Trophoblast cell (in vitro differentiated cells and primary cell): ENCODE data around the gene WDR38.

ENCODE experiments used
- DNase-seq, 2 donors: peaks; one replicate each; pipeline ENCODE4 v3.0.0-alpha.2; 2016
- H2AFZ ChIP-seq: 2 replicates; pipeline ENCODE4 v1.6.1; 2013; ENCODE audit warnings: low read length, moderate library complexity, mild to moderate bottlenecking; ENCODE audit not compliant: insufficient read depth, poor library complexity
- H2AK5ac ChIP-seq: 2 replicates; pipeline ENCODE4 v1.6.1; 2013; ENCODE audit warnings: mild to moderate bottlenecking, low read length
- H2BK120ac ChIP-seq: 2 replicates; pipeline ENCODE4 v1.6.1; 2013; ENCODE audit warnings: low read length, mild to moderate bottlenecking, moderate library complexity; ENCODE audit not compliant: insufficient read depth, poor library complexity
- H2BK12ac ChIP-seq: 2 replicates; pipeline ENCODE4 v1.6.1; 2013; ENCODE audit warnings: mild to moderate bottlenecking, low read length, moderate library complexity
- H2BK5ac ChIP-seq: 2 replicates; pipeline ENCODE4 v1.6.1; 2013; ENCODE audit warnings: low read length, low read depth, moderate library complexity, mild to moderate bottlenecking; ENCODE audit not compliant: poor library complexity
- H3K14ac ChIP-seq: 2 replicates; pipeline ENCODE4 v1.6.1; 2013; ENCODE audit warnings: mild to moderate bottlenecking, low read length
- H3K18ac ChIP-seq: 2 replicates; pipeline ENCODE4 v1.6.1; 2013; ENCODE audit warnings: mild to moderate bottlenecking, low read length
- H3K23ac ChIP-seq: 2 replicates; pipeline ENCODE4 v1.6.1; 2013; ENCODE audit warnings: low read length
- H3K27ac ChIP-seq: 2 replicates; pipeline ENCODE4 v1.5.1; 2013; ENCODE audit warnings: low read depth, mild to moderate bottlenecking, inconsistent platforms, low read length, moderate library complexity
- H3K27me3 ChIP-seq: 2 replicates; pipeline ENCODE4 v1.6.1; 2013; ENCODE audit warnings: inconsistent platforms, mild to moderate bottlenecking, low read length, moderate library complexity; ENCODE audit not compliant: insufficient read depth
- H3K36me3 ChIP-seq, 2 experiments: 1 replicate in 1 of 2; 2 replicates in 1 of 2; pipeline ENCODE4 v1.6.1; 2013; ENCODE audit warnings: low read length in 2 of 2, mild to moderate bottlenecking in 2 of 2, moderate library complexity in 1 of 2; ENCODE audit not compliant: insufficient read depth in 2 of 2, control insufficient read depth in 1 of 2
- H3K4ac ChIP-seq: 2 replicates; pipeline ENCODE4 v1.6.1; 2013; ENCODE audit warnings: low read depth, mild to moderate bottlenecking, low read length, moderate library complexity
- H3K4me1 ChIP-seq, 2 experiments: 1 replicate in 1 of 2; 2 replicates in 1 of 2; pipeline ENCODE4 v1.6.1; 2013; ENCODE audit warnings: low read length in 2 of 2, mild to moderate bottlenecking in 2 of 2, moderate library complexity in 1 of 2; ENCODE audit not compliant: insufficient read depth in 2 of 2, control insufficient read depth in 1 of 2
- H3K4me2 ChIP-seq: 2 replicates; pipeline ENCODE4 v1.6.1; 2013; ENCODE audit warnings: inconsistent platforms, mild to moderate bottlenecking, low read length, moderate library complexity
- H3K4me3 ChIP-seq: 2 replicates; pipeline ENCODE4 v1.5.1; 2013; ENCODE audit warnings: mild to moderate bottlenecking, low read depth, low read length, inconsistent platforms
- H3K79me1 ChIP-seq: one replicate; pipeline ENCODE4 v1.6.1; 2013; ENCODE audit warnings: low read length
- H3K79me2 ChIP-seq: 2 replicates; pipeline ENCODE4 v1.6.1; 2013; ENCODE audit warnings: low read length, mild to moderate bottlenecking; ENCODE audit not compliant: control insufficient read depth, insufficient read depth, poor library complexity
- H3K9ac ChIP-seq: 2 replicates; pipeline ENCODE4 v1.6.1; 2013; ENCODE audit warnings: mild to moderate bottlenecking, low read length
- H3K9me3 ChIP-seq: 2 replicates; pipeline ENCODE4 v1.6.1; 2013; ENCODE audit warnings: low read depth, mild to moderate bottlenecking, control low read depth, inconsistent platforms, low read length; ENCODE audit not compliant: insufficient read depth
- H4K12ac ChIP-seq: 2 replicates; pipeline ENCODE4 v1.6.1; 2013; ENCODE audit warnings: low read depth, mild to moderate bottlenecking, low read length, moderate library complexity
- H4K8ac ChIP-seq: 2 replicates; pipeline ENCODE4 v1.6.1; 2013; ENCODE audit warnings: low read depth, mild to moderate bottlenecking, low read length, moderate library complexity
- H4K91ac ChIP-seq: one replicate; pipeline ENCODE4 v1.6.1; 2013; ENCODE audit warnings: low read depth, mild to moderate bottlenecking, low read length, moderate library complexity
- WGBS: extraction: QIAGEN DNeasy Blood & Tissue Kit; methylation state at CpG from one replicate; pipeline ENCODE4 v1.1.7; 2013; ENCODE audit warnings: missing lambda C conversion rate; ENCODE audit not compliant: insufficient read length, insufficient coverage; ENCODE audit errors: extremely low coverage; 5-methylcytosine and 5-hydroxymethylcytosine counted together

Gene WDR38

DNA sequence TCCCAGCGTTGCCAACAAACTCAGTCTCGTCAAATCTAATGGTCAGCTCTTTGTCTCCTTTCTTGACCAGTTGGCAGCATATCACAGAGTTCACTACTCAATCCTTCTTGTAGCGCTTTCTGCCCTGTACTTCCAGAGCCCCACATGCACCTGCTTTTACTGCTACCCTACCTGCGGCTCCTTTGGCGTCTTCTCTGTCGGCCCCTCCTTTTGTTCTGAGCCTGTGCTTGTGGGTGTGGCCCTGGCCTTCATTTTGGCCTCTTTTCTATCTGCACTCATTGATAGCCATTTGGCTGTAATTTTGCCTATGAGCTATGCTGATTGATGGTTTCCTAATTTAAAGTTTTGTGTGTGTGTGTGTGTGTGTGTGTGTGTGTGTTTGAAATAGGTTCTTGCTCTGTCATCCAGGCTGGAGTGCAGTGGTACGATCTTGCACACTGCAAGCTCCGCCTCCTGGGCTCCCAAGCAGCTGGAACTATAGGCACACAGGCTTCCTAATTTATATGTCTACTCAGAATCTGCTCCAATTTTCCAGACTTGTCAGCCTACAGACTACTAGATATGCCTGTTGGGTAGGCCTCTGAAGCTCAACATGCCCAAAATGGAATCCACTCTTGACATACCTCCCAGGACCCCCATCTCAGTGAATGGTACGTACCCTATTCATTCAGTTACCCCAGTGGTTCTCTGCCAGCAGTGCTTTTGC, 40.9 kb downstream of the WDR38 start:
- Histone ChIP-seq H3K18ac (no peak overlapping the region), H3K23ac (no peak overlapping the region), H2AK5ac (no peak overlapping the region), H2BK120ac (no peak overlapping the region), H3K9ac (no peak overlapping the region), H3K4me2 (no peak overlapping the region), H4K91ac (no peak overlapping the region), H4K8ac (no peak overlapping the region), H3K79me2 (no peaks in the 10 kb centered on the region), H2BK5ac (no peak overlapping the region), H3K27ac (no peak overlapping the region), H2BK12ac (no peak overlapping the region), H4K12ac (no peak overlapping the region), H3K27me3 (no peaks in the 10 kb centered on the region), H3K9me3 (peaks cover 2% of the 10 kb centered on the region), H3K14ac (no peak overlapping the region), H3K4me1 (no peaks in the 10 kb centered on the region), H3K79me1 (no peaks in the 10 kb centered on the region), H2AFZ (no peak overlapping the region), H3K36me3 (peaks cover 19 to 34% of the 10 kb centered on the region in 2 experiments), H3K4ac (no peak overlapping the region), H3K4me3 (no peak overlapping the region)
- WGBS: no CpG with 5 or more reads among the region's 9 CpGs
- no peak for DNase-seq

DNA sequence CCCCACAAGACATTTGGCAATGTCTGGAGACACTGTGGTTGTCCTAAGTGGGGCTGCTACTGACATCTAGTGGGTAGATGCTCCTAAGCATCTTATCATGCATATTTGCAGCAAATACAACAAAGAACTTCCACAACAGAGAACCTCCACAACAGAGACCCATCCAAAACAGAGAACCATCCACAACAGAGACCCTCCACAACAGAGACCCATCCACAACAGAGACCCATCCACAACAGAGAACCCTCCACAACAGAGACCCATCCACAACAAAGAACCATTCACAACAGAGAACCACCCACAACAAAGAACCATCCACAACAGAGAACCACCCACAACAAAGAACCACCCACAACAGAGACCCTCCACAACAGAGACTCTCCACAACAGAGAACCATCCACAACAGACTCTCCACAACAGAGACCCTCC, 41.5 kb downstream of the WDR38 start:
- no peak overlapping the region for H3K9ac ChIP-seq
- no peak overlapping the region for H3K4me2 ChIP-seq
- no peak overlapping the region for H3K18ac ChIP-seq
- H2BK120ac ChIP-seq: no peak overlapping the region
- no peaks in the 10 kb centered on the region for H3K4me1 ChIP-seq
- H2BK5ac ChIP-seq: no peak overlapping the region
- H3K9me3 ChIP-seq: peaks cover 2% of the 10 kb centered on the region
- H4K8ac ChIP-seq: peak overlapping the region; percentile 33
- H2AFZ ChIP-seq: no peak overlapping the region
- no peaks in the 10 kb centered on the region for H3K27me3 ChIP-seq
- H4K12ac ChIP-seq: no peak overlapping the region
- H2AK5ac ChIP-seq: no peak overlapping the region
- H3K79me1 ChIP-seq: no peaks in the 10 kb centered on the region
- no peak overlapping the region for H3K4me3 ChIP-seq
- H3K4ac ChIP-seq: no peak overlapping the region
- H3K23ac ChIP-seq: no peak overlapping the region
- H3K36me3 ChIP-seq: peaks cover 20 to 35% of the 10 kb centered on the region in 2 experiments
- H2BK12ac ChIP-seq: no peak overlapping the region
- no peak overlapping the region for H3K14ac ChIP-seq
- no peak overlapping the region for H3K27ac ChIP-seq
- DNase-seq: peak in 1 of 2 donors; percentile 12
- no peaks in the 10 kb centered on the region for H3K79me2 ChIP-seq
- no peak overlapping the region for H4K91ac ChIP-seq

DNA sequence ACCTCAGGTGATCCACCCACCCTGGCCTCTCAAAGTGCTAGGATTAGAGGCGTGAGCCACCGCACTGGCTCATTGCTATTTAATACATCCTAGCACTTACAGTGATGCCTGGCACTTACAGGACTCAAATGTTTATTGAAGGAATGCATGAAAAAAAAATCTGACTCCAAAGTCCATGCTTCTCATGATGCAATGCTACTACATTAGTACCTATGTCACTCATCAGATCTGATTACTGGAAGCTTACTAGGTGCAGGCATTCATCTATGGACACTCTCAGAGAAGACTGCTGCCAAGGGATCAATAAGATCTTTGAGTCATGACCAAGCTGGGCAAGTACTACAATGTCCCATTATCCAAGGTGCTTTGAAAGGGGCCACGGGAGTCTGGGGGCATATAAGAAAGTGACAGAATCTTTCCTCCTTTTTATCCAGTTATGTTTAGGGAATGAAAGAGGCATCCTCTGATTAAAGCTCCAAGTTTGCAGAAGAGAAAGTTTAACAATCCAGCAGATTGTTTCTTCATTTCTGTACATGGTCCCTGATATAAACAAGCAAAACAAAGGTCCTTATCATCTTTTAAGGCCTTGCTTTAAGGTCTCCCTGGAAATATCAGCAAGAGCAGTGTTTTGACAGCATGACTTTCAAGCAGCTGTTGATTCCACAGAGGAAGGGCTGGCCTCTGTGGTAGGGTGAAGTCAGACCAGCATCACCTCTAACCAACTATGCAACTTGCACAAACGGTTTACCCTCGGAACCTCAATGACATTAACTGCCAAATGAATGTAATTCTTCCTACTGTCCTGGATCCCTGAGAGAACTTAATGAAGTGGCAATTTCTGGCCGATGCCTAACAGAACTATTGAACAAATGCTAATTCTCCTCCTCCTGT, 44.6 kb downstream of the WDR38 start:
- no peak overlapping the region for H3K4ac ChIP-seq

DNA sequence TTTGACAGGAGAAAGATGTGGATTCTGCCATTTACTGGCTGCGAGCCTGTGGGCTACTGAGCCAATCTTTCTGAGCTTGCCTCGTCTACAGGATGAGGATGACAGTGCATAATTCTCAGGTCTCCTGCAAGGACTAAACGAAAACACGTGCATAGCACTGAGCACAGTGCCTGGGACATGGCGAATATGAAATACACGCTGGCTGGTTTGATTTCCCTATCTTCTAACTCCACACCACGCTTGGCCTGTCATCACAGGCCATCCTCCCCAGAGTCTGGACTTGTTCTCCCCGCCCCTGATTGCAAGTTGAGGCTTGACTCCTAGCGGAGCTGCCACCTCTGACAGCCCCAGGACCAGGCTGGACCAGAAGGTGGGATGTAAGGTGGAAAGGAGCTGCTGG, 46.6 kb downstream of the WDR38 start:
- no peak overlapping the region for H2BK120ac ChIP-seq
- H3K27me3 ChIP-seq: no peaks in the 10 kb centered on the region
- no peaks in the 10 kb centered on the region for H3K79me2 ChIP-seq
- H2BK5ac ChIP-seq: no peak overlapping the region
- H2BK12ac ChIP-seq: no peak overlapping the region
- H3K36me3 ChIP-seq: peaks cover 19% of the 10 kb centered on the region in 2 experiments
- H3K4ac ChIP-seq: no peak overlapping the region
- H2AFZ ChIP-seq: no peak overlapping the region
- no peak for DNase-seq
- peak overlapping the region; percentile 6 for H3K4me3 ChIP-seq
- H4K91ac ChIP-seq: no peak overlapping the region
- H3K9me3 ChIP-seq: no peaks in the 10 kb centered on the region
- H4K12ac ChIP-seq: no peak overlapping the region
- no peak overlapping the region for H3K14ac ChIP-seq
- no peak overlapping the region for H3K23ac ChIP-seq
- H3K9ac ChIP-seq: no peak overlapping the region
- WGBS: no CpG with 5 or more reads among the region's 9 CpGs
- H3K18ac ChIP-seq: no peak overlapping the region
- no peak overlapping the region for H3K4me2 ChIP-seq
- no peaks in the 10 kb centered on the region for H3K79me1 ChIP-seq
- H2AK5ac ChIP-seq: no peak overlapping the region
- H4K8ac ChIP-seq: no peak overlapping the region
- no peak overlapping the region for H3K27ac ChIP-seq
- H3K4me1 ChIP-seq: no peaks in the 10 kb centered on the region

More for the DNA sequence above, 44.6 kb downstream of the WDR38 start:
- H3K23ac ChIP-seq: no peak overlapping the region
- H3K79me1 ChIP-seq: no peaks in the 10 kb centered on the region
- H4K8ac ChIP-seq: no peak overlapping the region
- no peak overlapping the region for H2AFZ ChIP-seq
- no peak overlapping the region for H2BK120ac ChIP-seq
- no peak overlapping the region for H4K91ac ChIP-seq
- peak; percentile 47 to 75 for DNase-seq
- no peak overlapping the region for H3K14ac ChIP-seq
- no peak overlapping the region for H4K12ac ChIP-seq
- H3K27ac ChIP-seq: no peak overlapping the region
- H3K4me3 ChIP-seq: no peak overlapping the region
- no peak overlapping the region for H2BK5ac ChIP-seq
- H3K9me3 ChIP-seq: no peaks in the 10 kb centered on the region
- H3K4me1 ChIP-seq: no peaks in the 10 kb centered on the region
- H3K36me3 ChIP-seq: peaks cover 19 to 24% of the 10 kb centered on the region in 2 experiments
- H2AK5ac ChIP-seq: no peak overlapping the region
- H3K27me3 ChIP-seq: no peaks in the 10 kb centered on the region
- H2BK12ac ChIP-seq: no peak overlapping the region
- H3K79me2 ChIP-seq: no peaks in the 10 kb centered on the region
- WGBS: no CpG with 5 or more reads among the region's 6 CpGs
- H3K4me2 ChIP-seq: no peak overlapping the region
- no peak overlapping the region for H3K18ac ChIP-seq
- no peak overlapping the region for H3K9ac ChIP-seq
